OCI-LY3 (cell line): ENCODE data around the gene USF3.

ENCODE experiments used
- H2AFZ ChIP-seq: fragments of 200-600, 300-600 bp; shearing (Covaris generic); 2 replicates; pipeline ENCODE4 v1.6.0; 2014; ENCODE audit warnings: antibody characterized with exemption, low read depth, low read length
- H3K27ac ChIP-seq: fragments of 200-600, 300-600 bp; sonication (generic); 2 replicates; pipeline ENCODE4 v1.5.1; 2014; ENCODE audit warnings: mild to moderate bottlenecking, low read length, moderate library complexity, mixed read lengths
- H3K27me3 ChIP-seq: fragments of 200-600, 300-600 bp; sonication (generic); 2 replicates; pipeline ENCODE4 v1.6.1; 2014; ENCODE audit warnings: low read depth, low read length, mixed read lengths
- H3K36me3 ChIP-seq: fragments of 200-600, 300-600 bp; sonication (generic); replicated peaks from 2 replicates; pipeline ENCODE3; 2014; ENCODE audit warnings: low read depth, low read length, mixed read lengths
- H3K4me1 ChIP-seq: fragments of 300-600, 200-600 bp; sonication (generic); 2 replicates; pipeline ENCODE4 v1.6.1; 2014; ENCODE audit warnings: low read length, mixed read lengths
- H3K4me2 ChIP-seq: fragments of 200-600, 300-600 bp; sonication (generic); 2 replicates; pipeline ENCODE4 v1.6.1; 2014; ENCODE audit warnings: low read length, mixed read lengths
- H3K4me3 ChIP-seq: fragments of 300-600, 200-600 bp; sonication (generic); 2 replicates; pipeline ENCODE4 v1.5.1; 2014; ENCODE audit warnings: antibody characterized with exemption, mild to moderate bottlenecking, low read length, moderate library complexity
- H3K79me2 ChIP-seq: fragments of 300-600, 200-600 bp; shearing (Covaris generic); 2 replicates; pipeline ENCODE4 v1.6.1; 2014; ENCODE audit warnings: mild to moderate bottlenecking, low read length, mixed read lengths
- H3K9ac ChIP-seq: fragments of 300-600, 200-600 bp; shearing (Covaris generic); 2 replicates; pipeline ENCODE4 v1.6.0; 2014; ENCODE audit warnings: mild to moderate bottlenecking, low read length, moderate library complexity
- H3K9me3 ChIP-seq: fragments of 200-600, 300-600 bp; shearing (Covaris generic); 2 replicates; pipeline ENCODE4 v1.6.1; 2014; ENCODE audit warnings: low read length, mixed read lengths; ENCODE audit not compliant: insufficient read depth
- H4K20me1 ChIP-seq: fragments of 200-600, 300-600 bp; sonication (generic); 2 replicates; pipeline ENCODE4 v1.6.1; 2016; ENCODE audit warnings: low read length, mixed read lengths; ENCODE audit not compliant: insufficient read depth
- EZH2phosphoT487 ChIP-seq: fragments of 200-600 bp; shearing (Covaris generic); IDR thresholded peaks from 2 replicates; pipeline ENCODE4 v1.6.1; 2018; ENCODE audit warnings: antibody characterized with exemption, mixed run types, low read depth
- TF ChIP-seq, protein P1 (sequence below): fragments of 200-600, 300-600 bp; sonication (generic); IDR thresholded peaks from 2 replicates; pipeline ENCODE4 v1.5.1; 2014; ENCODE audit warnings: antibody characterized with exemption, low read length, low read depth

Gene USF3

DNA sequence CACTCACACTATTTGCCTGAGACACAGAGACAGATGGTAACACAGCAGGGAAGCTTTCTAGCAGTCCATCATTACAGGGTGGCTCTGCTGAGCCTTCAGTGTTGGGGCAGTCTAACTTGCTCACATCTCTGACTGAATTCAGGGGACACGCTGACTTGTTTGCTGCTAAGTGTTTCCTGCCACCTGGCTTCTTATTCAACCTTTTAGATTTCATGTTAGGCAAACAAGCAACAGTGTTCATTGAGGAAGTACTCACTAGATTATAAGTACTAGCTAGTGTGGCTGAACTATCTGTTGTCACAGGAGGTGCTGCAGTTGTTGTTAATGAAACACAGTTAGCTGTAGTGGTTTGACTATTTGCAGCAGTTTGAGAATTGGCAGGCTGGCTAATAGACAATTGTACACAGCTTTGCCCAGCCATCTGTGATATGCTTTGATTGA is 37.3 kb downstream of the USF3 start:
- TF ChIP-seq, protein P1, sequence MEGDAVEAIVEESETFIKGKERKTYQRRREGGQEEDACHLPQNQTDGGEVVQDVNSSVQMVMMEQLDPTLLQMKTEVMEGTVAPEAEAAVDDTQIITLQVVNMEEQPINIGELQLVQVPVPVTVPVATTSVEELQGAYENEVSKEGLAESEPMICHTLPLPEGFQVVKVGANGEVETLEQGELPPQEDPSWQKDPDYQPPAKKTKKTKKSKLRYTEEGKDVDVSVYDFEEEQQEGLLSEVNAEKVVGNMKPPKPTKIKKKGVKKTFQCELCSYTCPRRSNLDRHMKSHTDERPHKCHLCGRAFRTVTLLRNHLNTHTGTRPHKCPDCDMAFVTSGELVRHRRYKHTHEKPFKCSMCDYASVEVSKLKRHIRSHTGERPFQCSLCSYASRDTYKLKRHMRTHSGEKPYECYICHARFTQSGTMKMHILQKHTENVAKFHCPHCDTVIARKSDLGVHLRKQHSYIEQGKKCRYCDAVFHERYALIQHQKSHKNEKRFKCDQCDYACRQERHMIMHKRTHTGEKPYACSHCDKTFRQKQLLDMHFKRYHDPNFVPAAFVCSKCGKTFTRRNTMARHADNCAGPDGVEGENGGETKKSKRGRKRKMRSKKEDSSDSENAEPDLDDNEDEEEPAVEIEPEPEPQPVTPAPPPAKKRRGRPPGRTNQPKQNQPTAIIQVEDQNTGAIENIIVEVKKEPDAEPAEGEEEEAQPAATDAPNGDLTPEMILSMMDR, result no peak
- no peak for TF ChIP-seq EZH2phosphoT487
- H3K4me2 ChIP-seq, result no peak overlapping the region
- H4K20me1 ChIP-seq, result no peaks in the 10 kb centered on the region
- H3K4me3 ChIP-seq, result no peak overlapping the region
- H2AFZ ChIP-seq, result no peak overlapping the region
- H3K9me3 ChIP-seq, result no peaks in the 10 kb centered on the region
- H3K27me3 ChIP-seq, result no peaks in the 10 kb centered on the region
- no peak overlapping the region for H3K27ac ChIP-seq
- H3K9ac ChIP-seq, result no peak overlapping the region
- H3K36me3 ChIP-seq, result peaks cover 6% of the 10 kb centered on the region
- H3K79me2 ChIP-seq, result no peaks in the 10 kb centered on the region
- no peaks in the 10 kb centered on the region for H3K4me1 ChIP-seq

- H3K27ac ChIP-seq, result no peak overlapping the region
These were observed 38.3 kb downstream of the USF3 start for GRCh38 chr3:113658107-113658506.

DNA sequence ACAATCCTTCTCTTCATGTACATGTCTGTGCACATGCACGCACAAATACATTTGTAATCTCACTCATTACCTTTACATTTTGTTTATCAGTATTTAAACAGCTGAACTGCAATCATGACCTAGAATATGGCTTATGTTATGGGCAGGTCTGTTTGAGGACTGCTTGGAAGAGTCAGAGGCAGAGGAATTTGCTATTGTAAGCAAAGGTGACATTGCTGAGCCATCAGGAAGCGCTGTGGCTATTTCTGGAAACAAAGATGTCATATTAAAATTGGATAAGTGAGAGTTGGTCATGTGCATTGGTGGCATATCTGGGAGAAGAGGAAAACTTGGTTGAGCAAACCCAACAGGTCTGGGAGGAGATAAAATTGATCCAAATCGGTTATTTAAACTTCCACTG is 41.6 kb downstream of the USF3 start:
- no peaks in the 10 kb centered on the region for H3K9me3 ChIP-seq
- no peak overlapping the region for H3K4me3 ChIP-seq
- H3K36me3 ChIP-seq, result no peaks in the 10 kb centered on the region
- H3K4me1 ChIP-seq, result no peaks in the 10 kb centered on the region
- H3K9ac ChIP-seq, result no peak overlapping the region
- no peak overlapping the region for H3K27ac ChIP-seq
- no peaks in the 10 kb centered on the region for H3K27me3 ChIP-seq
- no peak overlapping the region for H2AFZ ChIP-seq
- H3K4me2 ChIP-seq, result no peak overlapping the region
- H3K79me2 ChIP-seq, result no peaks in the 10 kb centered on the region
- H4K20me1 ChIP-seq, result no peaks in the 10 kb centered on the region
- TF ChIP-seq, protein P1, result no peak
- no peak for TF ChIP-seq EZH2phosphoT487

More at GRCh38 chr3:113658107-113658506, 38.3 kb downstream of the USF3 start:
- Histone ChIP-seq H3K4me2 (no peak overlapping the region), H3K27me3 (no peaks in the 10 kb centered on the region), H3K9ac (no peak overlapping the region), H3K4me1 (no peaks in the 10 kb centered on the region), H2AFZ (no peak overlapping the region), H3K36me3 (peaks cover 6% of the 10 kb centered on the region), H3K9me3 (no peaks in the 10 kb centered on the region), H3K79me2 (no peaks in the 10 kb centered on the region), H4K20me1 (no peaks in the 10 kb centered on the region), H3K4me3 (no peak overlapping the region)
- TF ChIP-seq EZH2phosphoT487, result no peak

DNA sequence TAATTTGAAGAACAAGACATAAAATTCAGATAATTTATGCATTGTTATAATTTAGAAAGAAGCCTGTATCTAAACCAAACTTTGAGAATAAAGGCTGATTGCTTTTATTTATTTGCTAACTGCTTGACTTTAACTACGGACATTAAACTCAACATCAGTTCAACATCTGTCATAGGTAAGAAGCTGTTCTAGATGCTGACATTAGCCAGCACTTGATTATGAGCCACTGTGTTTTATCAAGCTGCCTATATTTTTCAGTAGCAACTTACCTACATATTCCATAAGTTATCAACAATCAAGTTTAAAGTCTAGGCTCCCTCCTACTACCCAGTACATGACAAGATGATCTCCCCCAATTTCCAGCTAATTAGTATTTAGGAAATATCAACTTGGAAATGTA is 42.1 kb downstream of the USF3 start:
- Histone ChIP-seq H3K4me3 (no peak overlapping the region), H3K9ac (no peak overlapping the region), H3K27me3 (no peaks in the 10 kb centered on the region), H3K4me1 (no peaks in the 10 kb centered on the region), H3K9me3 (no peaks in the 10 kb centered on the region), H3K36me3 (no peaks in the 10 kb centered on the region), H3K27ac (no peak overlapping the region), H3K4me2 (no peak overlapping the region), H4K20me1 (no peaks in the 10 kb centered on the region), H2AFZ (no peak overlapping the region), H3K79me2 (no peaks in the 10 kb centered on the region)
- no peak for TF ChIP-seq EZH2phosphoT487
- TF ChIP-seq, protein P1, result no peak
